Neural progenitor cell (in vitro differentiated cells): Measurements from ENCODE around the gene ADI1. TPM values are rescaled to one million over a fixed set of nuclear protein-coding genes. Genes with fewer than 3 reads are reported as not detected.

Experiments used
- DNase-seq: peaks from one replicate; pipeline ENCODE4 v3.0.0-alpha.2; 2016; ENCODE audit warnings: low spot score
- H2AFZ ChIP-seq: fragments of 200-600 bp; sonication (generic); replicated peaks from 2 replicates; pipeline ENCODE4 v1.6.1; 2016; ENCODE audit warnings: antibody characterized with exemption
- H3F3A ChIP-seq: fragments of 200-600 bp; sonication (generic); 2 replicates; pipeline ENCODE4 v1.6.1; 2016; ENCODE audit warnings: antibody characterized with exemption, low read depth
- H3K27ac ChIP-seq: fragments of 200-600 bp; sonication (generic); 2 replicates; pipeline ENCODE4 v1.5.1; 2016; ENCODE audit warnings: mild to moderate bottlenecking
- H3K27me3 ChIP-seq: fragments of 200-600 bp; sonication (generic); 2 replicates; pipeline ENCODE4 v1.6.1; 2016; ENCODE audit warnings: mild to moderate bottlenecking, moderate library complexity
- H3K36me3 ChIP-seq: fragments of 200-600 bp; sonication (generic); 2 replicates; pipeline ENCODE4 v1.5.1; 2016
- H3K4me1 ChIP-seq: fragments of 200-600 bp; sonication (generic); 2 replicates; pipeline ENCODE4 v1.6.1; 2016; ENCODE audit warnings: mixed run types
- H3K4me2 ChIP-seq: fragments of 200-600 bp; sonication (generic); 2 replicates; pipeline ENCODE4 v1.6.1; 2016
- H3K4me3 ChIP-seq: fragments of 200-600 bp; sonication (generic); 2 replicates; pipeline ENCODE4 v1.5.1; 2016
- H3K79me2 ChIP-seq: fragments of 200-600 bp; sonication (generic); 2 replicates; pipeline ENCODE4 v1.6.1; 2016; ENCODE audit warnings: low read depth
- H3K9ac ChIP-seq: fragments of 200-600 bp; sonication (generic); 2 replicates; pipeline ENCODE4 v1.6.1; 2016
- H3K9me3 ChIP-seq: fragments of 200-600 bp; sonication (generic); 2 replicates; pipeline ENCODE4 v1.5.1; 2016; ENCODE audit warnings: low read depth
- H4K20me1 ChIP-seq: fragments of 200-600 bp; sonication (generic); 2 replicates; pipeline ENCODE4 v1.6.1; 2016; ENCODE audit warnings: low read depth
- H3K27ac Mint-ChIP-seq: 3 replicates; pipeline ENCODE4 v1.8.0; 2021; ENCODE audit warnings: mixed read lengths
- H3K27me3 Mint-ChIP-seq: 2 replicates; pipeline ENCODE4 v1.8.0; 2022; ENCODE audit warnings: low read depth, mild to moderate bottlenecking, inconsistent platforms, moderate library complexity, mixed read lengths; ENCODE audit not compliant: insufficient read depth
- H3K36me3 Mint-ChIP-seq: 3 replicates; pipeline ENCODE4 v1.8.0; 2021; ENCODE audit warnings: mixed read lengths
- H3K4me1 Mint-ChIP-seq: 3 replicates; pipeline ENCODE4 v1.8.0; 2021; ENCODE audit warnings: mixed read lengths
- H3K4me3 Mint-ChIP-seq: 3 replicates; pipeline ENCODE4 v1.8.0; 2021; ENCODE audit warnings: mild to moderate bottlenecking, moderate library complexity, mixed read lengths
- H3K9me3 Mint-ChIP-seq: 3 replicates; pipeline ENCODE4 v1.8.0; 2020; ENCODE audit warnings: mixed read lengths
- EZH2 ChIP-seq: fragments of 200-600 bp; sonication (generic); IDR thresholded peaks from 2 replicates; pipeline ENCODE4 v1.6.1; 2017; ENCODE audit warnings: antibody characterized with exemption, mild to moderate bottlenecking, moderate library complexity
- EZH2phosphoT487 ChIP-seq: fragments of 200-600 bp; sonication (generic); IDR thresholded peaks from 2 replicates; pipeline ENCODE4 v1.6.1; 2017; ENCODE audit warnings: antibody characterized with exemption
- total RNA-seq: library from RNA; depleted of rRNA; stranded (reverse); fragments of >200 nt; gene quantifications from 2 replicates; pipeline ENCODE4 v1.2.3, GENCODE V29; 2015; ENCODE audit warnings: low replicate concordance
- TF ChIP-seq, protein P1 (sequence below): fragments of 200-600 bp; sonication (generic); IDR thresholded peaks from 2 replicates; pipeline ENCODE4 v1.5.1; 2017; ENCODE audit warnings: antibody characterized with exemption, mild to moderate bottlenecking

The ADI1 gene
- total RNA-seq, 1 donor from 2014 or later = 29.3 TPM

- H3K9ac ChIP-seq = no peak overlapping the region
- peaks cover 8% of the 10 kb centered on the region for H3K4me1 ChIP-seq
- H3K79me2 ChIP-seq = no peaks in the 10 kb centered on the region
- H3K4me3 ChIP-seq = no peak overlapping the region
- no peaks in the 10 kb centered on the region for H3K27me3 ChIP-seq
- no peak for DNase-seq
- Mint-ChIP-seq H3K27ac (peak overlapping the region; percentile 87), H3K9me3 (peaks cover 8% of the 10 kb centered on the region), H3K36me3 (peaks cover 10% of the 10 kb centered on the region), H3K4me3 (no peak overlapping the region), H3K4me1 (peaks cover 32% of the 10 kb centered on the region), H3K27me3 (peaks cover 5% of the 10 kb centered on the region)
- no peaks in the 10 kb centered on the region for H3K9me3 ChIP-seq
- TF ChIP-seq, protein P1, sequence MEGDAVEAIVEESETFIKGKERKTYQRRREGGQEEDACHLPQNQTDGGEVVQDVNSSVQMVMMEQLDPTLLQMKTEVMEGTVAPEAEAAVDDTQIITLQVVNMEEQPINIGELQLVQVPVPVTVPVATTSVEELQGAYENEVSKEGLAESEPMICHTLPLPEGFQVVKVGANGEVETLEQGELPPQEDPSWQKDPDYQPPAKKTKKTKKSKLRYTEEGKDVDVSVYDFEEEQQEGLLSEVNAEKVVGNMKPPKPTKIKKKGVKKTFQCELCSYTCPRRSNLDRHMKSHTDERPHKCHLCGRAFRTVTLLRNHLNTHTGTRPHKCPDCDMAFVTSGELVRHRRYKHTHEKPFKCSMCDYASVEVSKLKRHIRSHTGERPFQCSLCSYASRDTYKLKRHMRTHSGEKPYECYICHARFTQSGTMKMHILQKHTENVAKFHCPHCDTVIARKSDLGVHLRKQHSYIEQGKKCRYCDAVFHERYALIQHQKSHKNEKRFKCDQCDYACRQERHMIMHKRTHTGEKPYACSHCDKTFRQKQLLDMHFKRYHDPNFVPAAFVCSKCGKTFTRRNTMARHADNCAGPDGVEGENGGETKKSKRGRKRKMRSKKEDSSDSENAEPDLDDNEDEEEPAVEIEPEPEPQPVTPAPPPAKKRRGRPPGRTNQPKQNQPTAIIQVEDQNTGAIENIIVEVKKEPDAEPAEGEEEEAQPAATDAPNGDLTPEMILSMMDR = no peak
- TF ChIP-seq EZH2 (no peak), EZH2phosphoT487 (no peak)
- no peaks in the 10 kb centered on the region for H4K20me1 ChIP-seq
- H3K36me3 ChIP-seq = no peaks in the 10 kb centered on the region
- no peak overlapping the region for H3K27ac ChIP-seq
- peaks cover 3% of the 10 kb centered on the region for H3F3A ChIP-seq
- H2AFZ ChIP-seq = no peak overlapping the region
- H3K4me2 ChIP-seq = no peak overlapping the region
Measured at GRCh38 chr2:3488855-3489763, 30.2 kb downstream of the ADI1 start.

- Histone ChIP-seq H3K79me2 (no peaks in the 10 kb centered on the region), H2AFZ (no peak overlapping the region), H3K36me3 (no peaks in the 10 kb centered on the region), H3K4me1 (no peaks in the 10 kb centered on the region), H3F3A (no peaks in the 10 kb centered on the region), H3K27ac (no peak overlapping the region), H3K27me3 (no peaks in the 10 kb centered on the region), H3K9me3 (no peaks in the 10 kb centered on the region), H3K4me3 (no peak overlapping the region), H4K20me1 (no peaks in the 10 kb centered on the region), H3K9ac (no peak overlapping the region), H3K4me2 (no peak overlapping the region)
- no peak for DNase-seq
- Mint-ChIP-seq H3K4me3 (no peak overlapping the region), H3K4me1 (peaks cover 22% of the 10 kb centered on the region), H3K27ac (no peak overlapping the region), H3K36me3 (peaks cover 10% of the 10 kb centered on the region), H3K9me3 (peaks cover 8% of the 10 kb centered on the region), H3K27me3 (peaks cover 5% of the 10 kb centered on the region)
- no peak for TF ChIP-seq EZH2
- TF ChIP-seq, protein P1 = no peak
- TF ChIP-seq EZH2phosphoT487 = no peak
Measured at GRCh38 chr2:3488061-3488531, 31.2 kb downstream of the ADI1 start.

DNA sequence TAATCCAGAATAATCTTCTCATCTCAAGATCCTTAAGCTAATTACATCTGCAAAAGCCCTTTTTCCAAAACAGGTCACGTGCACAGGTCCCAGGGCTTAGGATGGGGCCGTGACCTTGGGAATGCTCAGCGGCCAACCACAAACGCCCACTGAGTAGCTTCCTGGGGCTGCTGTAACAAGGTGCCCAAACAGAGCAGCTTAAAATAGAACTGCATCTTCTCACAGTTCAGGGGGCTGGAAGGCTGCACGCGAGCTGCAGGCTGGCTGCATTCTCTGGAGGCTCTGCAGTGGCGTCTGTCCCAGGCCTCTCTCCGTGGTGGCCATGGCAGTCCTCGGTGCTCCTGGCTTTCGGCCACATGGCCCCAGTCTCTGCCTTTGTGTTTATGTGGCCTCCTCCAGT is 31.9 kb downstream of the ADI1 start:
- H3K4me3 ChIP-seq = no peak overlapping the region
- H3K36me3 ChIP-seq = no peaks in the 10 kb centered on the region
- no peak overlapping the region for H3K4me2 ChIP-seq
- H3K9ac ChIP-seq = no peak overlapping the region
- H3K9me3 ChIP-seq = no peaks in the 10 kb centered on the region
- H3K4me1 ChIP-seq = no peaks in the 10 kb centered on the region
- Mint-ChIP-seq H3K9me3 (peaks cover 8% of the 10 kb centered on the region), H3K36me3 (peaks cover 10% of the 10 kb centered on the region), H3K27ac (no peak overlapping the region), H3K27me3 (peaks cover 5% of the 10 kb centered on the region), H3K4me1 (peaks cover 20% of the 10 kb centered on the region), H3K4me3 (no peak overlapping the region)
- H3K27me3 ChIP-seq = no peaks in the 10 kb centered on the region
- H3K27ac ChIP-seq = no peak overlapping the region
- no peak for DNase-seq
- H4K20me1 ChIP-seq = no peaks in the 10 kb centered on the region
- H3K79me2 ChIP-seq = no peaks in the 10 kb centered on the region
- no peak overlapping the region for H2AFZ ChIP-seq
- TF ChIP-seq EZH2 = no peak
- TF ChIP-seq EZH2phosphoT487 = no peak
- TF ChIP-seq, protein P1 = no peak
- H3F3A ChIP-seq = no peaks in the 10 kb centered on the region
